Breast epithelium (tissue), 3 donors: ENCODE results near the gene ALDH1A2.

Source experiments
- CTCF ChIP-seq, 3 donors: fragments of 450-650 bp; IDR thresholded peaks; one replicate each; pipeline ENCODE4 v1.5.1; 2016 to 2017; ENCODE audit warnings: antibody characterized with exemption in 3 of 3, mild to moderate bottlenecking in 3 of 3, moderate library complexity in 3 of 3
- POLR2AphosphoS5 ChIP-seq, 3 donors: sonication (generic); formaldehyde crosslinking; IDR thresholded peaks; one replicate each; pipeline ENCODE4 v1.6.1; 2017; ENCODE audit warnings: antibody characterized with exemption in 3 of 3

DNA sequence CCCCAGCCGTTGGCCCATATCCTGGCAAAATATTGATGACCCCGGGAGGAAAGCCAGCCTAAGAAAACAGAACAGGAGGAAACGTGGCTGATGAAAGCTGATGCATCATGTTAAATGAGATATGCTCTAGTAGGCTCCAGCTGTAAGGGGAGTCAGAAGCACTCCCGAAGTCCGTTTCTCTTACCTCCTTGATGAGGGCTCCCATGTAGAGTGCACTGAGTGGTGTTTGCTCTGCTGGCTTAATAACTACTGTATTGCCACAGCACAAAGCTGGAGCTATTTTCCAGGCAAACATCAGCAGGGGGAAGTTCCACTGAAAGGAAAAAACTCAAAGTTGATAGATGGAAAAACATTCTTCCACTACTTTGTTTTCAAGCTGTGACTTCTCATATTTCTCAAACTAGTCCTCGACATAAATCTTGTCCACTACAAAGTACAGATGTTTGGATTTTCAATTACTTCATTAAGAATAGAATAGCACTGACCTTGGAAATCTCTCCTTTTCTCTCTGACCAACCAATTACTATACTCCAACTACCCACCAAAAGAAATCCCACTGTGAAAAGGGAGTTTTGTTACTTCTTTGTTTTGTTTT is 72.7 kb downstream of the ALDH1A2 start:
- TF ChIP-seq CTCF (IDR thresholded peaks at IDR 0.05) (no peak), POLR2AphosphoS5 (IDR thresholded peaks at IDR 0.05) (no peak)
